H9 (cell line): Measurements from ENCODE around the gene VPS13A. TPM values are rescaled to one million over a fixed set of nuclear protein-coding genes. Genes with fewer than 3 reads are reported as not detected.

ENCODE experiments used
- DNase-seq: peaks from one replicate; pipeline ENCODE4 v3.0.0-alpha.2; 2017
- H2AFZ ChIP-seq: one replicate; pipeline ENCODE4 v1.6.1; 2013; ENCODE audit warnings: mild to moderate bottlenecking, low read length, control low read depth, moderate library complexity
- H2AK5ac ChIP-seq: 2 replicates; pipeline ENCODE4 v1.6.1; 2013; ENCODE audit warnings: low read length, control low read depth, mixed read lengths; ENCODE audit not compliant: insufficient read length
- H2BK120ac ChIP-seq: one replicate; pipeline ENCODE4 v1.6.1; 2013; ENCODE audit warnings: low read depth, mild to moderate bottlenecking, low read length, control low read depth, inconsistent platforms; ENCODE audit not compliant: poor library complexity, severe bottlenecking
- H2BK12ac ChIP-seq: 2 replicates; pipeline ENCODE4 v1.6.1; 2013; ENCODE audit warnings: low read length, control low read depth, mixed read lengths, low read depth; ENCODE audit not compliant: insufficient read length
- H2BK15ac ChIP-seq: 2 replicates; pipeline ENCODE4 v1.6.1; 2013; ENCODE audit warnings: low read depth, low read length, control low read depth
- H2BK20ac ChIP-seq: one replicate; pipeline ENCODE4 v1.6.1; 2013; ENCODE audit warnings: low read depth, mild to moderate bottlenecking, low read length, control low read depth, inconsistent platforms; ENCODE audit not compliant: poor library complexity, severe bottlenecking
- H2BK5ac ChIP-seq: 2 replicates; pipeline ENCODE4 v1.6.1; 2013; ENCODE audit warnings: low read length, control low read depth, mixed read lengths; ENCODE audit not compliant: insufficient read length
- H3K14ac ChIP-seq: 2 replicates; pipeline ENCODE4 v1.6.1; 2013; ENCODE audit warnings: low read length, control low read depth; ENCODE audit not compliant: insufficient read depth
- H3K18ac ChIP-seq: 2 replicates; pipeline ENCODE4 v1.6.1; 2013; ENCODE audit warnings: low read depth, mild to moderate bottlenecking, mixed read lengths, low read length, control low read depth; ENCODE audit not compliant: insufficient read length
- H3K23ac ChIP-seq: 2 replicates; pipeline ENCODE4 v1.6.1; 2013; ENCODE audit warnings: low read length, control low read depth, mixed read lengths, low read depth; ENCODE audit not compliant: insufficient read length
- H3K23me2 ChIP-seq: 2 replicates; pipeline ENCODE4 v1.6.1; 2013; ENCODE audit warnings: low read depth, mild to moderate bottlenecking, mixed read lengths, low read length, control low read depth; ENCODE audit not compliant: insufficient read length, poor library complexity, severe bottlenecking
- H3K27ac ChIP-seq: 2 replicates; pipeline ENCODE4 v1.5.1; 2013; ENCODE audit warnings: low read length, control low read depth, mixed read lengths, low read depth; ENCODE audit not compliant: insufficient read length
- H3K27me3 ChIP-seq: 2 replicates; pipeline ENCODE4 v1.6.1; 2013; ENCODE audit warnings: low read length, control low read depth, inconsistent platforms; ENCODE audit not compliant: insufficient read depth
- H3K4ac ChIP-seq: 2 replicates; pipeline ENCODE4 v1.6.1; 2013; ENCODE audit warnings: low read depth, mild to moderate bottlenecking, control low read depth, inconsistent platforms, low read length, moderate library complexity
- H3K4me1 ChIP-seq: 2 replicates; pipeline ENCODE4 v1.6.1; 2013; ENCODE audit warnings: low read length, control low read depth, inconsistent platforms; ENCODE audit not compliant: insufficient read depth
- H3K4me2 ChIP-seq: 2 replicates; pipeline ENCODE4 v1.6.1; 2013; ENCODE audit warnings: low read length, control low read depth, mixed read lengths; ENCODE audit not compliant: insufficient read length, insufficient read depth
- H3K56ac ChIP-seq: 2 replicates; pipeline ENCODE4 v1.6.1; 2013; ENCODE audit warnings: low read depth, mild to moderate bottlenecking, mixed read lengths, low read length, control low read depth; ENCODE audit not compliant: insufficient read length
- H3K79me1 ChIP-seq: 2 replicates; pipeline ENCODE4 v1.6.1; 2013; ENCODE audit warnings: low read depth, mild to moderate bottlenecking, moderate library complexity, low read length, control low read depth, inconsistent platforms; ENCODE audit not compliant: insufficient read depth, poor library complexity, severe bottlenecking
- H3K79me2 ChIP-seq: 2 replicates; pipeline ENCODE4 v1.6.1; 2013; ENCODE audit warnings: low read length, control low read depth, inconsistent platforms; ENCODE audit not compliant: insufficient read depth
- H3K9ac ChIP-seq: 2 replicates; pipeline ENCODE4 v1.6.1; 2013; ENCODE audit warnings: low read length, control low read depth, mixed read lengths; ENCODE audit not compliant: insufficient read length; ENCODE audit errors: extremely low read depth
- H3K9me3 ChIP-seq: one replicate; pipeline ENCODE4 v1.6.1; 2013; ENCODE audit warnings: low read depth, low read length, inconsistent platforms; ENCODE audit not compliant: control insufficient read depth
- H3T11ph ChIP-seq: one replicate; pipeline ENCODE4 v1.6.1; 2013; ENCODE audit warnings: mild to moderate bottlenecking, low read length, control low read depth, inconsistent platforms
- H4K20me1 ChIP-seq: one replicate; pipeline ENCODE4 v1.6.1; 2013; ENCODE audit not compliant: control insufficient read depth, insufficient read length, insufficient read depth
- H4K5ac ChIP-seq: 2 replicates; pipeline ENCODE4 v1.6.1; 2013; ENCODE audit warnings: low read depth, mild to moderate bottlenecking, mixed read lengths, low read length, control low read depth; ENCODE audit not compliant: insufficient read length
- H4K8ac ChIP-seq: replicated peaks from 2 replicates; pipeline ENCODE4 v1.6.1; 2013; ENCODE audit warnings: low read length, control low read depth, mixed read lengths, low read depth; ENCODE audit not compliant: insufficient read length
- H4K91ac ChIP-seq: 2 replicates; pipeline ENCODE4 v1.6.1; 2013; ENCODE audit warnings: low read depth, mild to moderate bottlenecking, moderate library complexity, mixed read lengths, low read length, control low read depth; ENCODE audit not compliant: insufficient read length
- H3K27ac Mint-ChIP-seq, 3 experiments: 2 replicates in 2 of 3; 3 replicates in 1 of 3; pipeline ENCODE4 v1.8.0; 2020 to 2021; ENCODE audit warnings: mixed read lengths in 3 of 3, mild to moderate bottlenecking in 1 of 3, moderate library complexity in 1 of 3
- H3K27me3 Mint-ChIP-seq: 2 replicates; pipeline ENCODE4 v1.8.0; 2021; ENCODE audit warnings: low read depth, mild to moderate bottlenecking, moderate library complexity, mixed read lengths
- H3K36me3 Mint-ChIP-seq, 3 experiments: 2 replicates in 2 of 3; 3 replicates in 1 of 3; pipeline ENCODE4 v1.8.0; 2020 to 2021; ENCODE audit warnings: low read depth in 3 of 3, mixed read lengths in 3 of 3; ENCODE audit not compliant: insufficient read depth in 1 of 3
- H3K4me1 Mint-ChIP-seq, 2 experiments: 2 replicates each; pipeline ENCODE4 v1.8.0; 2020; ENCODE audit warnings: mixed read lengths in 2 of 2
- H3K4me3 Mint-ChIP-seq, 2 experiments: 2 replicates in 1 of 2; 3 replicates in 1 of 2; pipeline ENCODE4 v1.8.0; 2020 to 2021; ENCODE audit warnings: mild to moderate bottlenecking in 2 of 2, mixed read lengths in 2 of 2, moderate library complexity in 1 of 2
- H3K9me3 Mint-ChIP-seq, 2 experiments: 2 replicates in 1 of 2; 3 replicates in 1 of 2; pipeline ENCODE4 v1.8.0; 2020; ENCODE audit warnings: mild to moderate bottlenecking in 2 of 2, mixed read lengths in 2 of 2, moderate library complexity in 1 of 2
- CTCF ChIP-seq: fragments of 200-600 bp; sonication (generic); conservative IDR thresholded peaks from 3 replicates; pipeline ENCODE4 v1.8.0; 2021; ENCODE audit warnings: antibody characterized with exemption, mild to moderate bottlenecking
- WGBS: extraction: QIAGEN DNeasy Blood & Tissue Kit; methylation state at CpG from one replicate; pipeline ENCODE4 v1.1.7; 2013; ENCODE audit warnings: missing lambda C conversion rate, low lambda C conversion rate, mixed read lengths; ENCODE audit not compliant: insufficient read length; ENCODE audit errors: extremely low coverage; 5-methylcytosine and 5-hydroxymethylcytosine counted together
- total RNA-seq: library from RNA; stranded (reverse); gene quantifications from 2 replicates; pipeline ENCODE4 v1.2.1, GENCODE V29; 2021

Gene VPS13A
- total RNA-seq, 1 experiment from 2014 or later, result 34.0 TPM

GRCh38 chr9:77224746-77225312, 47.5 kb downstream of the VPS13A start:
- H3K79me2 ChIP-seq, result no peaks in the 10 kb centered on the region
- no peak overlapping the region for H3K4me2 ChIP-seq
- H3K14ac ChIP-seq, result no peak overlapping the region
- no peaks in the 10 kb centered on the region for H3K9me3 ChIP-seq
- no peak overlapping the region for H2AFZ ChIP-seq
- H3K4ac ChIP-seq, result no peak overlapping the region
- H3K23ac ChIP-seq, result no peak overlapping the region
- no peak overlapping the region for H2BK20ac ChIP-seq
- H2BK120ac ChIP-seq, result no peak overlapping the region
- no peak overlapping the region for H3T11ph ChIP-seq
- H4K91ac ChIP-seq, result no peak overlapping the region
- no peak overlapping the region for H4K8ac ChIP-seq
- no peak overlapping the region for H3K9ac ChIP-seq
- no peaks in the 10 kb centered on the region for H3K79me1 ChIP-seq
- DNase-seq, result no peak
- H3K9me3 Mint-ChIP-seq, result peaks cover 0 to 4% of the 10 kb centered on the region in 2 experiments; a peak in 2 of 5 replicates
- peak overlapping the region in 1 of 3 experiments; percentile 21; a peak in 3 of 7 replicates for H3K27ac Mint-ChIP-seq
- H4K5ac ChIP-seq, result no peak overlapping the region
- WGBS, result no CpG with 5 or more reads among the region's 5 CpGs
- H2BK15ac ChIP-seq, result no peak overlapping the region
- no peaks in the 10 kb centered on the region for H3K27me3 ChIP-seq
- no peaks in the 10 kb centered on the region for H3K23me2 ChIP-seq
- no peak overlapping the region for H3K4me3 Mint-ChIP-seq
- H3K18ac ChIP-seq, result no peak overlapping the region
- H3K36me3 Mint-ChIP-seq, result peaks cover 24 to 40% (median 36%) of the 10 kb centered on the region in 3 experiments
- H2BK5ac ChIP-seq, result no peak overlapping the region
- H4K20me1 ChIP-seq, result no peaks in the 10 kb centered on the region
- H3K56ac ChIP-seq, result no peak overlapping the region
- no peak overlapping the region for H2BK12ac ChIP-seq
- no peak overlapping the region for H3K27ac ChIP-seq
- no peak for TF ChIP-seq CTCF
- H3K27me3 Mint-ChIP-seq, result no peaks in the 10 kb centered on the region
- no peaks in the 10 kb centered on the region; the same call in 1 of the 2 replicates for H3K4me1 ChIP-seq
- H2AK5ac ChIP-seq, result no peak overlapping the region
- peaks cover 9 to 10% of the 10 kb centered on the region in 2 experiments for H3K4me1 Mint-ChIP-seq
